ENCODE results near the gene MAD1L1.

Gene MAD1L1

GRCh38 chr7:2212906-2213305 lies 19.8 kb downstream of the MAD1L1 start (continued):
- TF ChIP-seq ZNF449 (tag by site-specific recombination; IDR thresholded peaks at IDR 0.05), result no peak
- TF ChIP-seq ZNF394 (tag by site-specific recombination; IDR thresholded peaks at IDR 0.05; ENCODE audit: borderline replicate concordance), result no peak
- TF ChIP-seq ZNF2 (tag by site-specific recombination; IDR thresholded peaks at IDR 0.05), result no peak

DNA sequence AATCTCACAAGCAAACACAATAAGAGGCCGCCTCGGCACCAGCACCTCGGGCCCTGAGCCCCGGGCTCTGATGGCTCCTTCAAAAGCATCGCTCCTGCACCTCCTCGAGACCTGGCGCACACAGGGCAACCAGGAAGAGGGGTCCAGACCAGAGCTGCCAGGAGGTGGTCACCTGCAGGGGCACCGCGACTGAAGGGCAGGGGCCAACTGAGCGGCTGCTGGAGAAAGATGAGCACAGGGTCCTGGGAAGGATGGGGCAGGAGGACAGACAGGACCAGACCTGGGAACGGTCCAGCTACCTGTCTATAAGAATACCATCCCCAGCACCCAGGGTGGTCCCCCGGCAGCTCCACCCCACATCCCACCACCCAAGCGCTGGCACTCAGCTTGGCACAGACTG lies 20.8 kb downstream of the MAD1L1 start:
- peaks cover 7 to 89% of the 10 kb centered on the region in 2 experiments; a peak in 2 of 3 replicates for H3K36me3 ChIP-seq (ENCODE audit: control insufficient read depth in 2 of 2, insufficient read depth in 1 of 2, low read length in 2 of 2)
- H3K4me1 ChIP-seq (ENCODE audit: control insufficient read depth, insufficient read depth, low read length), result no peaks in the 10 kb centered on the region
- H3K9me3 ChIP-seq (ENCODE audit: control insufficient read depth, insufficient read depth, low read depth, low read length), result no peaks in the 10 kb centered on the region
- TF ChIP-seq ZNF132 (tag by site-specific recombination; IDR thresholded peaks at IDR 0.05; ENCODE audit: borderline replicate concordance) (no peak), ZNF48 (tag by site-specific recombination; IDR thresholded peaks at IDR 0.05) (no peak), TCF7L2 (IDR thresholded peaks at IDR 0.05; ENCODE audit: borderline replicate concordance, low read depth, low read length) (no peak), KLF7 (tag by site-specific recombination; IDR thresholded peaks at IDR 0.05; ENCODE audit: borderline replicate concordance) (no peak), ZNF837 (tag by site-specific recombination; IDR thresholded peaks at IDR 0.05) (no peak), ZNF558 (tag by site-specific recombination; IDR thresholded peaks at IDR 0.05) (no peak), ZNF239 (tag by site-specific recombination; IDR thresholded peaks at IDR 0.05) (no peak), SP3 (tag by site-specific recombination; IDR thresholded peaks at IDR 0.05) (no peak), ZNF768 (tag by site-specific recombination; IDR thresholded peaks at IDR 0.05) (no peak), KLF8 (tag by site-specific recombination; IDR thresholded peaks at IDR 0.05) (no peak), ZNF624 (tag by site-specific recombination; IDR thresholded peaks at IDR 0.05) (no peak), ATF2 (tag by site-specific recombination; IDR thresholded peaks at IDR 0.05; ENCODE audit: low read depth) (no peak), ZBTB44 (tag by site-specific recombination; IDR thresholded peaks at IDR 0.05) (no peak)
- TF ChIP-seq, protein P1, sequence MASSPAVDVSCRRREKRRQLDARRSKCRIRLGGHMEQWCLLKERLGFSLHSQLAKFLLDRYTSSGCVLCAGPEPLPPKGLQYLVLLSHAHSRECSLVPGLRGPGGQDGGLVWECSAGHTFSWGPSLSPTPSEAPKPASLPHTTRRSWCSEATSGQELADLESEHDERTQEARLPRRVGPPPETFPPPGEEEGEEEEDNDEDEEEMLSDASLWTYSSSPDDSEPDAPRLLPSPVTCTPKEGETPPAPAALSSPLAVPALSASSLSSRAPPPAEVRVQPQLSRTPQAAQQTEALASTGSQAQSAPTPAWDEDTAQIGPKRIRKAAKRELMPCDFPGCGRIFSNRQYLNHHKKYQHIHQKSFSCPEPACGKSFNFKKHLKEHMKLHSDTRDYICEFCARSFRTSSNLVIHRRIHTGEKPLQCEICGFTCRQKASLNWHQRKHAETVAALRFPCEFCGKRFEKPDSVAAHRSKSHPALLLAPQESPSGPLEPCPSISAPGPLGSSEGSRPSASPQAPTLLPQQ (tag by site-specific recombination; IDR thresholded peaks at IDR 0.05), result no peak
- ChIA-PET CTCF (interaction anchor here (1.1 kb wide), 1 partner anchor 17 kb away, joined by 3 read pairs; no protein-coding TSS in a partner anchor), POLR2A (no interaction called here)
- H3K4me3 ChIP-seq (ENCODE audit: low read depth, low read length), result no peak overlapping the region
- H3K27ac ChIP-seq (ENCODE audit: extremely low read depth, low read depth, low read length), result no peak overlapping the region

GRCh38 chr7:2211259-2211880 lies 21.4 kb downstream of the MAD1L1 start:
- CTCF ChIA-PET, result interaction anchor here (1.1 kb wide), 1 partner anchor 17 kb away, joined by 3 read pairs; no protein-coding TSS in a partner anchor

More at GRCh38 chr7:2211259-2211880, 21.4 kb downstream of the MAD1L1 start:
- Histone ChIP-seq H3K9me3 (ENCODE audit: control insufficient read depth, insufficient read depth, low read depth, low read length) (no peaks in the 10 kb centered on the region), H3K4me3 (ENCODE audit: low read depth, low read length) (no peak overlapping the region), H3K27ac (ENCODE audit: extremely low read depth, low read depth, low read length) (no peak overlapping the region), H3K36me3 (ENCODE audit: control insufficient read depth in 2 of 2, insufficient read depth in 1 of 2, low read length in 2 of 2) (peaks cover 7 to 86% of the 10 kb centered on the region in 2 experiments; a peak in 2 of 3 replicates), H3K4me1 (ENCODE audit: control insufficient read depth, insufficient read depth, low read length) (no peaks in the 10 kb centered on the region)
- POLR2A ChIA-PET, result no interaction called here
- TF ChIP-seq ZNF292 (tag by site-specific recombination; IDR thresholded peaks at IDR 0.05; ENCODE audit: borderline replicate concordance, low read depth) (no peak), ZBTB21 (tag by site-specific recombination; IDR thresholded peaks at IDR 0.05) (no peak), MYNN (tag by site-specific recombination; IDR thresholded peaks at IDR 0.05; ENCODE audit: borderline replicate concordance) (no peak)
- TF ChIP-seq, protein P2, sequence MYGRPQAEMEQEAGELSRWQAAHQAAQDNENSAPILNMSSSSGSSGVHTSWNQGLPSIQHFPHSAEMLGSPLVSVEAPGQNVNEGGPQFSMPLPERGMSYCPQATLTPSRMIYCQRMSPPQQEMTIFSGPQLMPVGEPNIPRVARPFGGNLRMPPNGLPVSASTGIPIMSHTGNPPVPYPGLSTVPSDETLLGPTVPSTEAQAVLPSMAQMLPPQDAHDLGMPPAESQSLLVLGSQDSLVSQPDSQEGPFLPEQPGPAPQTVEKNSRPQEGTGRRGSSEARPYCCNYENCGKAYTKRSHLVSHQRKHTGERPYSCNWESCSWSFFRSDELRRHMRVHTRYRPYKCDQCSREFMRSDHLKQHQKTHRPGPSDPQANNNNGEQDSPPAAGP (tag by site-specific recombination; IDR thresholded peaks at IDR 0.05), result no peak

Measured in HEK293 (cell line).